ENCODE data around the gene RBM34.
"Not testable (repeated sequence)": the region's sequence is repeated elsewhere in the genome, so short reads cannot be mapped to it uniquely, and the experiment has no call there.

RBM34 gene, protein sequence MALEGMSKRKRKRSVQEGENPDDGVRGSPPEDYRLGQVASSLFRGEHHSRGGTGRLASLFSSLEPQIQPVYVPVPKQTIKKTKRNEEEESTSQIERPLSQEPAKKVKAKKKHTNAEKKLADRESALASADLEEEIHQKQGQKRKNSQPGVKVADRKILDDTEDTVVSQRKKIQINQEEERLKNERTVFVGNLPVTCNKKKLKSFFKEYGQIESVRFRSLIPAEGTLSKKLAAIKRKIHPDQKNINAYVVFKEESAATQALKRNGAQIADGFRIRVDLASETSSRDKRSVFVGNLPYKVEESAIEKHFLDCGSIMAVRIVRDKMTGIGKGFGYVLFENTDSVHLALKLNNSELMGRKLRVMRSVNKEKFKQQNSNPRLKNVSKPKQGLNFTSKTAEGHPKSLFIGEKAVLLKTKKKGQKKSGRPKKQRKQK

DNA sequence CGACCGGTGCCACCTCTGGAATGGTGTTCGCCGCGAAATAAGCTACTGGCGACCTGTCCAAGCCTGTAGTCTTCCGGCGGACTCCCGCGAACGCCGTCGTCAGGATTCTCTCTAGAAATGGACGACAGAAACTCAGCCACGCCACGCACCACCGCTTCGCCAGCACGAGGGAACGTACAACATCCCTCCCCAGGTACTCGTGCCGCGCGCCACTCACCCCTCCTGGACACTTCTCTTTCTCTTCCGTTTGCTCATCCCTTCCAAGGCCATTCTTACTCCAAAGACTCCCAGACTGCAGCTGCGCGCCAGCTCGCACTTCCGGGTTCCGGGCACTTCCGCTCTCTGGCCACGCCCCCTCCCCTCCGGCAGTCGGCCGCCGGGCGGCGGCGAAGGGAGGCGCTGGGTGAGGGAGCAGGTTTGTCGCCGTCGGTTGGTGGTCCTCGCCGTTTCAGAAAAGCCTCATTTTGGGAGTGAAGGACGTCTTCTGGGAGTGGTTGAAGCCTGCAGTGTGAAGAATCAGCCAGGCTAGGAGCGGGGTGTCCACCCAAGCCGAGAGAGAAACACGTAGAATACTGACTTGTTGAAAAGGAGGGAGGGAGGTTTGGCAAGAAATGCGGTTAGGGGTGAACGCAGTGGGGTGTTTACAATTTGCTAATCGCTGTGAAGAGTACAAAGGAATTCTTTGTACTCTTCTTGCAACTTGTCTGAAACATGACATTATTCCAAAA lies at the start of gene RBM34:
TSS of gene RBM34 (minus strand) at position 294 of the 728 bp plus-strand sequence. CDS start at position 270, 24 bp downstream.
- DNase-seq = peak; percentile 95

DNA sequence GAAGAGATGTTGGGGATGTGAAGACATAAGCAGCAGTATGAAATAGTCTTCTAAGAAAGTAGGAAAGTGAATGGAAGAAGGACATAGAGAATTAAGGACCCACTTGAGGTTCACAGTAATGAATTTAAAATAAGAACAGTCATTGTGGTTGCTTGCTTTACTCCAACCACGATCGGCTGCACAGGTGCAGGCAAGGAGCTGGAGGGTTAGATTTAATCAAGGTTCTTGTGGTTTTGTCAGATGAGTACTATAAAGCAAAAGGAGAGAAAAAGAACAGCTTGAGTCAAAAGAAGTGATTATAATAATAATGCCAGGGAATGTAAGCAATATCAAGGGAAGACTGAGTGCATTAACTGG lies 46.1 kb upstream of the RBM34 start:
- peak; percentile 66 for DNase-seq

- DNase-seq = peak; percentile 64
Observed at GRCh38 chr1:235206533-235207208, 45.6 kb upstream of the RBM34 start.

DNA sequence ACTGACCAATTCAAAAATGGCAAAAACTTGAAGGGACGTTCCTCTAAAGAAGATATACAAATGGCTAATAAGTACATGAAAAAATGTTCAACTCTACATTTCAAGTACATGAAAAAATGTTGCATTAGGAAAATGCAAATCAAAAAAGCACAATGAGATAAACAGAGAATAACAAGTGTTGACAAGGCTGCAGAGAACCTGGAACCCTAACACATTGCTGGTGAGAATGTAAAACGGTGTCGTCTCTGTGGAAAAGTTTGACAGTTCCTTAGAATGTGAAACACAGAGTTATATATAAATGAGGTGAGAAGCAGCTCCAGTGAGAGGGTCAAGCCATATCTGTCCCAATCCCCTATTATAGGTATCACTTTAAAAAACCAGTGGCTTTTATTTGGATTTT lies 44.6 kb upstream of the RBM34 start:
- DNase-seq = no peak

- DNase-seq = no peak
Observed at GRCh38 chr1:235203428-235203827, 42.4 kb upstream of the RBM34 start.

GRCh38 chr1:235202447-235202846 lies 41.4 kb upstream of the RBM34 start:
- DNase-seq = not testable (repeated sequence)

DNA sequence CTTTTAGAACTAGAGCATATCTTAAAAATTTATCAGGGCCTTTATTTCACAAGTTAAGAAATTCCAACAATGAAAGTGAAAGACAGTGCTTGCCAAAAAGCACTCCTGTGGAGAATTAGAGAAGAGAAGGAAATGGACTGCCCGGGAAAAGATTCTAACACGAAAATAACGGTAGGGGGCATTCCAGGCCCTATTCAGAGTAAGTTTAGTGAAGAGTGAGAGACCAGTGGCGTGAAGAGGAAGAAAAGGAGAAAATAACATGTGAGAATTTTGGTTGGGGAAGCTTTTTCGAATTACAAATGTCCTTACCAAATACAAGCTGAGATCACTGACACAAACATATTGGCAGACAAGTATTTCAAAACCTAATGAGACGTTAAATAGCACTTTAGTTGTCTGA lies 38.4 kb upstream of the RBM34 start:
- no peak for DNase-seq

GRCh38 chr1:235190431-235190830 lies 29.4 kb upstream of the RBM34 start:
- DNase-seq = no peak

DNA sequence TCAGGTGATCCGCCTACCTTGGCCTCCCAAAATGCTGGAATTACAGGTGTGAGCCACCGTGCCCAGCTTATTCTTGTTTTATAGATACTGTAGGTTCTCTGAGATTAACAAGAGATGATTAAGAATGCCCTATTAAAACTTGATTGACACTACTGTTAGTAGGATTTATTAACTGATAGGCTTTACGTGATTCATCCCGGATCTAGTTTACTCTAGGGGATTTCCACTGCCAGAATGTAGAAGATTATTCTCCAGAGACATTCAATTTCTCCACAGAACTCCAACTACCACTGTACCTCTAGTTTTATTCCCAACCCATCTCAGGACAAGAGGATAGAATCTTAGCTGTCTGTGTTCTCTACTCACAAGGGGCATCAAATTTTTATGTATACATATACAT lies 26.3 kb upstream of the RBM34 start:
- DNase-seq = no peak

GRCh38 chr1:235181561-235182245 lies 20.7 kb upstream of the RBM34 start:
- no peak for DNase-seq

- no peak for DNase-seq
Observed at GRCh38 chr1:235180916-235181460, 19.9 kb upstream of the RBM34 start.

GRCh38 chr1:235176486-235176885 lies 15.4 kb upstream of the RBM34 start:
- no peak for DNase-seq

DNA sequence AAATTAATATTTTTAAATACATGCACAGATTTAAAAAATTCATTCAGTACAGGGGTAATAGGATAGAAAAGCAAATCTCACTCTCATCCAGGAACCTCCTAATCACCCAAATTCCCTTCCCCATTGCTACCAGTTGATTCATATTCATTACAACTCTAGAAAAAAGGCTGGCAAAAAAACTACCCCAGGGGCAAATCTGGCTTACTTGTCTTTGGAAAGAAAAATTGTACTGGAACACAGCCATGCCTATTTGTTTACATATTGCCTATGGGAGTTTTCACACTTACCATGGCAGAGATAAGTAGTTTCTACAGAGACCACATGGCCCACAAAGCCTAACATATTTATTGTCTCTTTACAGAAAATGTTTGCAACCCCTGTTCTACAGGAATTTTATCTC lies 8.9 kb upstream of the RBM34 start:
- no peak for DNase-seq

DNA sequence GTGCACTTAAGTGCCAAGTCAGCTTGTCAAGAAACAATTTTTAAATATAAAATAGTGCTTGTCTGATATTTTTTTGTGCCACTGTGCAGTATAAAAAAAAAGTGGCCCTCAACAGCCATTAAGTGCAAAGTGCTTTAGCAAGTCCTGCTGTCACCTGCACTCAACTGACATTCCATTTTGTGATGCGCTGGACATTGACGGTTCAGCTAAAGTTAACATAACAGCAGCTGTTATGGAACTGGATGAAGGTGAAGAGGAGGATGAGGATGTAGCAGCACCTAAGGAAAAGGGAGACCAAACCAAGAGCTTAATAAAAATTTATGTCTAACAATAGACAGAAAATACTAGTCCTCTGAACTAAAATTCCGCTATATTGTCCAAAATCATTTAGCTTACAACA lies 7.3 kb upstream of the RBM34 start:
- no peak for DNase-seq

GRCh38 chr1:235161685-235162327 lies 756 bp upstream of the RBM34 start:
- DNase-seq = no peak

GRCh38 chr1:235160383-235160956 lies 580 bp downstream of the RBM34 start:
- no peak for DNase-seq

GRCh38 chr1:235159930-235160329 lies 1.1 kb downstream of the RBM34 start:
- not testable (repeated sequence) for DNase-seq

GRCh38 chr1:235159284-235159683 lies 1.8 kb downstream of the RBM34 start:
- DNase-seq = not testable (repeated sequence)

DNA sequence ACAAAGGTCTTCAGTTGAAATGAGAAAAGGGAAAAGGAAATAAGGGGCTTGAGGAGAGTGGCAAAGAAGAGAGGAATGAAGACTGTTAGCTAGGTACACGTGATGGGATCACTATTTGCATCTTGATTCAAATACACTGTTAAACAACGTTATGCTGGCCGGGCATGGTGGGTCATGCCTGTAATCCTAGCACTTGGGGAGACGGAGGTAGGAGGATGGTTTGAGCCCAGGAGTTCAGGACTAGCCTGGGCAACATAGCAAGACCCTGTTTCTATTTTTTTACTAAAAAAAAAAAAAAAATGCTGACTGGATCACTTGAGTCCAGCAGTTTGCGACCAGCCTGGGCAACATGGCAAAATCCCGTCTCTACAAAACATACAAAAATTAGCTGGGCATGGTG lies 2.4 kb downstream of the RBM34 start:
- DNase-seq = no peak

GRCh38 chr1:235157150-235157549 lies 3.9 kb downstream of the RBM34 start:
- DNase-seq = no peak

DNA sequence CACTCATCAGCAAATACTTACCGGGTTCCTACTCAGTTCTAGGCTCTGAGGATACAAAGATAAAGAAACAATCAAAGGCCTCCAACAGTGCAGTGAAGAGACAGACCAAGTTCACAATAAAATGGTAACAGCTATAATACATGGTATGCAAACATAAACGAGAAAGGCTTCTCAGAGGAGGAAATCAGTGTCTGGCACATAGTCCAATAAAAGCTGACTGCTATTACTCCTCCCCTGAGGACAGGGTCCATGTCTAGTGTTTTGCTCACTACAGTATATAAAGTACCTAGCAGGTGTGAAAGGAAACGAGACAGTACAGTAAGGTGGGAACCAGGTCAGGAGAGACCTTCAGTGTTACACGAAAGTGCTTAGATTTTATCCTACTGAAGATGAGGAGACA lies 4.3 kb downstream of the RBM34 start:
- no peak for DNase-seq

GRCh38 chr1:235156265-235156664 lies 4.8 kb downstream of the RBM34 start:
- DNase-seq = no peak
